ENCODE data around the gene COMMD6.
"Not testable (repeated sequence)": the region's sequence is repeated elsewhere in the genome, so short reads cannot be mapped to it uniquely, and the experiment has no call there.

COMMD6 gene

GRCh38 chr13:75537401-75538365, at the start of gene COMMD6:
Gene COMMD6 (minus strand): TSS chr13:75537841. CDS start chr13:75537805, 36 bp downstream.
- DNase-seq, result peak; percentile 75

DNA sequence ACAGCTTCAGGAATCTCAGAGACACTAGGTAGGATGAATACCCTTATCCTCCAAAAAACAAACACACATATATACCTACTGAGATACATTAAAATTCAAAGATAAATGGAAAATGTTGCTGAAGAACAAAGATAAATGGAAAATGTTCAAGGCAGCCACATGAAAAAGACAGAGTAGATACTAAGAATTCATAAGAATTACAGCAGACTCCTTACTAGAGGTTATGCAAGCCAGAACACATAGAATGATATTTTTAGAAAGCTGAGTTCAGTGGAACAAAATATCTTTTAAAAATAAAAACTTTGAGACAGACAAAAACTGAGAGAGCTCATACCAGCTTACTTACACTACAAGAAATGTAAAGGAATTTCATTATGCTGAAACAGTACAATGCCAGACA, 47.5 kb upstream of the COMMD6 start:
- no peak for DNase-seq

DNA sequence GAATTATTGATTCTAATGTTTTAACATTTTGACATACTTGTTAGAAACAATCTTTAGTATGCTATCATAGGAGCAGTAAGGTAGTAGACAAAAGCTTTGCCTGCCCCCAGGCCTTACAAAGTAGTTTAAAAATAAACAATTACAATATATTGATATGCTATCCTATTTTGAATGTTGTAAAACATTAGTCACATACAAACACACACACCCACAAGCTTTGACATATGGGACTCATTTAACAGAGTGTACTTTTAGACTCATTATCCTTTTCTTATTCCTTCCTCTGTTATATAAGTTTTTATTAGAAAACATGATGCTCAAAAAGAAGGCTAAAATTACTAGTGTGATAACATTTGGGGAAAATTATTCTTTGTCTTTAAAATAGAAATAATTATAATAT, 45.5 kb upstream of the COMMD6 start:
- no peak for DNase-seq

DNA sequence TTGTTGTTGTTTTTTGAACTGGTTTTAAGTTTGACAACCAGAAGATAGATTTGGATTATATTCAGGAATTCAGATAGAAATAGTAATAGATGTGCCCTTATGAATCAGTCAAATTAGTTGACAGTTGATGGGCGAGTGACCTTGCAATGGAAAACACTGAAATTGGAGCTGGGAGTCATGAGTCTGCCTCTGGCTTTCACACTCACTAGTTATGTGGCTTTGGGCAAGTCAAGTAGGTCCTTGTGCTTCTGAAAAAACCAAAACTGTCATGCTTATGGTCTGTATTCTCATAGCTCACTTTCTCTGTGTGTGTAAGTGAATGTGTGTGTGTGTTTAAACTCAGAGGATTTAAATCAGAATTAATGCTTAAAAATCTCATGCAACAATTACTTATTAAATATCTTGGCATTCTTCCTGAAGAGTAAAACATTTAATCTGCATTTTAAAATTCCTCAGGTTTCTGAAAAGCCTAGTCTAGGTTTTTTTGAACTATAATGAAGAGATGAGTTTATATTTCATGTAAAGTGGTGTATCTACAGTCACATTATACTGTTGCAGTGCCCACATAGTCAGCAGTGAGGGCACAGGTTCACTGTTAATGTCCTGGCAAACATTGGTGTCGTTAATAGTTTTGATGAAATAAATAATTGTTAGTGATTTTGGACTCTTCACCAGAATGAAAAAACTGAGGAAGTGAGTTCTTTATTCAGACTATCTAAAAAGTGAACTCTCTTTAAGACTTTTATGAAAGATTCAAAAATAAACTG, 44.4 kb upstream of the COMMD6 start:
- no peak for DNase-seq

DNA sequence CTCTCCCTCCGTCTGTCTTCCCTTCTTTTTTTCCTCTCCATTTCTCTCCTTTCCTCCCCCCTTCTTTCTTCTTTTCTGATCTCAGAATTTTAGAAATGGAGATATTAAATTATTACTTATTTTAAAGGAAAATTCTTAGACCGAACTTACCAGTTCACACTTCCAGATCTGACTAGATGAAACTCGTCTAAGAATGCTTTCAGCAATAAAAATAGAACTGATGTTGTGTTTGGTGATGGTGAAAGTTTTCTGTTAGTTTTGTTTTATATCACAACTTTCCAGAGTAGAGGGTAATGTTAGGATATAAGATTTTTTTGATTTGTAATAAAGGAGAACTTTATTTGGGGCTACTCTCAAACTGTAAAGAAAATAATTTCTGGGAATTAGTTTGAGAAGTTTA, 41.9 kb upstream of the COMMD6 start:
- DNase-seq, result peak; percentile 5

- DNase-seq, result no peak
These were observed 31.9 kb upstream of the COMMD6 start for GRCh38 chr13:75569576-75569975.

- DNase-seq, result no peak
These were observed 29.0 kb upstream of the COMMD6 start for GRCh38 chr13:75566658-75567057.

DNA sequence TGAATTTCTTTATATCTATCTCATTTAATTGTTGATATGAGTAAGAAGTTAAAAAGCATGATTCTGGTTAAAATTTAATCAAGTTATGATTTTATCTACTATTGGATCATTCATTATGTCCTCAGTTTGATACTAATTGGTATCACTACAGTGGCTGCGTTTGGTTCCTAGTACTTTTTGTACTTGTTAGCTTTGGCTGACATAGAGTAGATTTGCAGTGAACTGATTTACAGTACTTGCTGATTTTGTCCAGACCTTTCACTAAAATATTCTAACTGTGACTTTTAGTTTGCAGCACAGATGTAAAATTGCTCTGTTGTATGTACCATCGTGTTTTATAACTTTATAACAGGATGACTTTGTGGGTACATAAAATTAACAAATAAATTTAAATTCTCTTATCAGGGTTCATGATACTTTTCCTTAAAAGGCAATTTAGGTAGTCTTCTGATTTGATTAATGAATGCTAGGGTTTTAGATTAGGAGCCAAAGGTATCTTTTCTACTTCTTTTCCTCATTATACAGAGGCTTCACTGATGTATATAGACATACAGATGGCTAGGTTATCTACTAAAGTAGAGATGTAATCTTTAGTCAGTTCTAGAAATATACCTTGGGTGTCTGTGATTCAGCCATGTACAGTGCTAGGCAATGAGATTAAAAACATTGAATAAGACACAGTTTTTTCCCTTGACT, 20.7 kb upstream of the COMMD6 start:
- no peak for DNase-seq

- no peak for DNase-seq
These were observed 19.3 kb upstream of the COMMD6 start for GRCh38 chr13:75556961-75557360.

- DNase-seq, result no peak
These were observed 18.2 kb upstream of the COMMD6 start for GRCh38 chr13:75555836-75556235.

- DNase-seq, result no peak
These were observed 17.3 kb upstream of the COMMD6 start for GRCh38 chr13:75554981-75555380.

GRCh38 chr13:75554464-75554863, 16.8 kb upstream of the COMMD6 start:
- DNase-seq, result no peak

GRCh38 chr13:75550159-75550567, 12.5 kb upstream of the COMMD6 start:
- peak; percentile 30 for DNase-seq

DNA sequence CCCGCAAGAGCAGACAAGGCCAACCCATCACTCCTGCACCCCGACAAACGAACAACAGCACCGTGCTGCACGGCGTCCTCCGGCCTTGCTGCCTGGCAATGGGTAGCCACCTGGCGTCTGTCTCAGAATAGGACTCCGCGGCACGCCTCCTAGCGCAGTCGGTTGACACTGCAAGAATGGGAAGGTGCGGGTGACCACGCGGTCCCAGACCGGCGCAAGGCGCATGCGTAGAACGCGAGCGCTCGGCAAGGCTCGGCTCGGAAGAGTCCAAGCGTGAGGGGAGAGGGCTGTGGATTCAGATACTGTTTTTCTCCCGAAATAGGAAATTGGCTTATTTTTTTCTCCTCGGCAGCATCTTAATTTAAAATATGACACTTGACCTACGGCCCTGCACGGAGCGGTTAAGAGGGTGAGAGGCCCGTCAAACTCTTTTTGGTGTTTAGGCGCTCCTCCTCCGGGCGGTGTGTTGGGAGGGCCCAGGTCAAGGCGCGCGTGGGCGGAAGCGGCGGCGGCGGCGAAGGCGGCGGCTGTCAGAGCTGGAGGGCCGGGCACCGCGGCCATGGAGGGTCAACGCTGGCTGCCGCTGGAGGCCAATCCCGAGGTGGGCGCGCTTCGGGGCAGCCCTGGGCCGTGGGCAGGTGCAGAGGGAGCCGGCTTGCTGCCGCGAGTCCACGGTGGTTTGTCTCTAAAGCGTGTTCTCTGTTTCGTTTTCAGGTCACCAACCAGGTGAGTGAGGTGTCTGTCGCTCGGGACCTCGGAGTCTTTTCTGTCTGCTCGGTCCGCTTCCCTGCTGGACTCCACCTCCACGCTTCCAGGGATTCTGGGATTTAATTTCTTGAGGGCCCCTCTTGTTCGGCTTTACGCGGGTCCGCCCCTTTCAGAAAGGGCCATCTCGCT, 11.9 kb upstream of the COMMD6 start, which contains the start of gene UCHL3:
TSS of gene UCHL3 (plus strand) at position 530 of the 897 bp plus-strand sequence. CDS start at position 560, 30 bp downstream.
- DNase-seq, result peak; percentile 99

- DNase-seq, result no peak
These were observed 10.3 kb upstream of the COMMD6 start for GRCh38 chr13:75547917-75548316.

DNA sequence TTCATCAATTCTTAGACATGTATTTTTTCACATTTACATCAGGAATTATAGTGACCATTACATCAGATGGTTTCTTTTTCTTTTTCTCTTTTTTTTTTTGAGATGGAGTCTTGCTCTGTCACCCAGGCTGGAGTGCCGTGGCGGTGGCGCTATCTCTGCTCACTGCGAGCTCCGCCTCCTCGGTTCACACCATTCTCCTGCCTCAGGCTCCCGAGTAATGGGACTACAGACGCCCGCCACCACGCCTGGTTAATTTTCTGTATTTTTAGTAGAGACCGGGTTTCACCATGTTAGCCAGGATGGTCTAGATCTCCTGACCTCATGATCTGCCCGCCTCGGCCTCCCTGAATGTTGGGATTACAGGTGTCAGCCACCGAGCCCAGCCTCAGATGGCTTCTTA, 7.7 kb upstream of the COMMD6 start:
- not testable (repeated sequence) for DNase-seq

DNA sequence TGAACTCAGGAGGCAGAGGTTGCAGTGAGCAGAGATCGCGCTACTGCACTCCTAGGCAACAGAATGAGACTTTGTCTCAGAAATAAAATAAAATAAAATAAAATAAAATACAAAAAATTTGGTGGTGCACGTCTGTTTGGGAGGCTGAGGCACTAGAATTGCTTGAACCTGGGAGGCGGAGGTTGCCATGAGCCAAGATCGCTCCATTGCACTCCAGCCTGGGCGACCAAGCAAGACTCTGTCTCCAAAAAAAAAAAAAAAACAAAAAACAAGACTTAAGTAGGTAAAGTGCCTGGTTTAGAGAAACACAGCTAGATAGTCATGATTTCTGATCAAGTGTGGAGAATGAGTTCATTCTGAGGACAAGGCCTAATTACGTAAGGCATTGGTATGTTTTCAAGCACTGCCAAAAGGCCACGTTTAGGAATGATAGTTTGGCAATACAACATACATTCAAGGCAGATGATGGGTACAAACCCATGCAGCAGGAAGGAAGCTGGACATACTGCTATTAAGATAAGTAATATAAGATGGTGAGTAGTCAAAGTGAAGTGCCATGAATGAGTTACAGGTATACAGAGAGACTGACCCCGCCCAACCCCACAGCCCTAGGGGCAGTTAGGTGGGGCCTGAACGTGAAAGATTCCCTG, 7.2 kb upstream of the COMMD6 start:
- DNase-seq, result no peak

DNA sequence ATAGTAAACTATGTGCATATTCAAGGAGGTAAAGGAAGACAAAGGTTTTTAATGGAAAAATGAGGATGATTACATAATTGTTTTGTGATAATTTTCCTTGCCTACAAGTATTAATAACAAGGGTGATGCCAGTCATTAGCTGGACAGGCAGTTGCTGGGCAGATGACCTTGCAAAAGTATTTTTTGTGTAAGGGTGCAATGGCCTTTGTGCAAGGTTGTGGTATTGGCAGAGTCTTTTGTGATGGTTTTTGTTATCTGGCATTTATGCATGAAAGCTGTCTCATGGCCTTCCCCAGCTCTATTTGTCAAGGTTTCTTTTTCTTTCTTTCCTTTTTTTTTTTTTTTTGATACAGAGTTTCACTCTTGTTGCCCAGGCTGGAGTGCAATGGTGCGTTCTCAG, 4.3 kb upstream of the COMMD6 start:
- no peak for DNase-seq

DNA sequence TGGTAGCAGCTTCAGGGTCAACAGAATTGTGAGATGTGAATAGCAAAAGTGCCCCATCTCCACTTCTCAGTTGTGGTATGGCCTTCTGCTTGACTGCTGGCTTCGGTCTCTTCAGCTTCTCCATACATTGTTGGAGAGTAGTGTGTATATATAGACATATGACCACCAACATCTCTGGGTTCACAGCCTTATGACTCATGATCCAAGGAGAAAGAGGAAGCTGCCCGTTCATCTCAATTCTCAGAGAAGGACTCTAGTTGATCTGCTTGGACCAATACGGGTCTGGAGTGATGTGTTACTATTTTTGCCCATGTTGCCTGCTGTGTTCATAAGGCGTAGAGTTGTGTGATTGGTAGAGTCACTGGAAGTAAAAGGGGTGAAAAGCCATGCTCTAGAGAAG, 3.6 kb upstream of the COMMD6 start:
- no peak for DNase-seq

DNA sequence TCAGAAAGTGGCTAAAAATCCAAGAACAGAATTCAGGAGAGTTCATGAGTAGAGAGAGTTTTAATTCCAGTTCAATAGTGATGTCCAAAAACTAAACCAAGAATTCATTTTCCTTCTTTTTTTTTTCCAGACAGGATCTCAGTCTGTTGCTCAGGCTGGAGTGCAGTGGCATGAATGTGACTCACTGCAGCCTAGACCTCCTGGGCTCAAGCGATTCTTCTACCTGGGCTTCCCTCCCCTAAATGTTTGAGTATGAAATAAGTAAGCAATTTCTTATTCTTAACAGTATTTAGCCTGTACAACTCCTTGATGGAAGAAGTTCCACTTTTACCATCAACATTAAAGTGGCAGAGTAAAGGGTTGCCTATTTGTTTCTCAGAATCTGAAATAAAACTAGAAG, 3.8 kb downstream of the COMMD6 start:
- DNase-seq, result no peak

GRCh38 chr13:75530549-75530961, 7.1 kb downstream of the COMMD6 start:
- peak; percentile 9 for DNase-seq

GRCh38 chr13:75521956-75522355, 15.7 kb downstream of the COMMD6 start:
- no peak for DNase-seq
